ENCODE data around the gene CATSPER3.

CATSPER3 gene

GRCh38 chr5:135030123-135030955 is 62.6 kb downstream of the CATSPER3 start:
- peak; percentile 60 for DNase-seq (ENCODE audit: low spot score)

GRCh38 chr5:135030956-135031812 is 63.5 kb downstream of the CATSPER3 start:
- peak; percentile 69 for DNase-seq (ENCODE audit: low spot score)

GRCh38 chr5:135031813-135032694 is 64.3 kb downstream of the CATSPER3 start:
- DNase-seq (ENCODE audit: low spot score), result no peak

GRCh38 chr5:135032695-135032998 is 64.9 kb downstream of the CATSPER3 start:
- DNase-seq (ENCODE audit: low spot score), result no peak

GRCh38 chr5:135032999-135033861 is 65.5 kb downstream of the CATSPER3 start:
- peak; percentile 78 for DNase-seq (ENCODE audit: low spot score)

DNA sequence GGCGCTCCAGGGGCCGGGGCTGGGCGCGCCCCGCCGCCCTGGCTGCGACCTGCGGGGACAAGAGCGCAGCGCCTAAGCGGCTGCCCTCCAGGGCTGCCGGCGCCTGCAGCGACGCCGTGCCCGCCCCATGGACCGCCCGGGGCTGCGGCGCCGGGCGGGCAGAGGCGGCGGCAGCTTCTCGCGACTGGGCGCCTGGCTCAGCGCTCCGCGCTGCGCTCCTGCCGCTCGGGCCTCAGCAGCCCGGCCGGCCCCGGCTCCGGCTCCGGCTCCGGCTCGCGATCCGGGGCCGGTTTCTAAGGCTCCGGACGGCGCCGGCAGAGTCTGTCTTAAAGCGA is 66.2 kb downstream of the CATSPER3 start, which contains the start of gene PITX1:
Gene PITX1, minus strand, starts transcription at position 328 of the 335 bp plus-strand sequence. CDS start 347 bp downstream, outside the sequence.
- DNase-seq (ENCODE audit: low spot score), result no peak

GRCh38 chr5:135034236-135034962 is 66.7 kb downstream of the CATSPER3 start:
- peak; percentile 73 for DNase-seq (ENCODE audit: low spot score)

GRCh38 chr5:135034963-135035677 is 67.4 kb downstream of the CATSPER3 start:
- no peak for DNase-seq (ENCODE audit: low spot score)

DNA sequence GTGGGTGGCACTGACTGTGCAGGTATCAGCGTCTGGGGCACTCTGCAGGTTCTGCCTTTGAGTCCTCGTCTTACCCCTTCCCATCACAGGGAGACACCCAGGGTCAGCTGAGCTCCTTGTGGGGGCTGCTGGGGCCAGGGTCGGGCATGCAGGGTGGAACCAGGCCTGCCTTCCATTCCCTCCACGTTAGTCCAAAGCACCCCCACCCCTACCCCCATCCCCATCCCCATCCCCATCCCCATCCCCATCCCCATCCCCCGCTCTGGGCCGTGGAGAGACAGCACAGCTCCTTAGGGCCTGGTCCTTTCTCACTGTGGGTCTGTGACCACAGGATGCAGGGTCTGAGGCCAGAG is 67.9 kb downstream of the CATSPER3 start:
- no peak for DNase-seq (ENCODE audit: low spot score)

- no peak for DNase-seq (ENCODE audit: low spot score)
Measured at GRCh38 chr5:135036405-135036804, 68.7 kb downstream of the CATSPER3 start.

- DNase-seq (ENCODE audit: low spot score), result no peak
Measured at GRCh38 chr5:135037519-135038204, 70.0 kb downstream of the CATSPER3 start.

GRCh38 chr5:135038205-135038812 is 70.6 kb downstream of the CATSPER3 start:
- no peak for DNase-seq (ENCODE audit: low spot score)

DNA sequence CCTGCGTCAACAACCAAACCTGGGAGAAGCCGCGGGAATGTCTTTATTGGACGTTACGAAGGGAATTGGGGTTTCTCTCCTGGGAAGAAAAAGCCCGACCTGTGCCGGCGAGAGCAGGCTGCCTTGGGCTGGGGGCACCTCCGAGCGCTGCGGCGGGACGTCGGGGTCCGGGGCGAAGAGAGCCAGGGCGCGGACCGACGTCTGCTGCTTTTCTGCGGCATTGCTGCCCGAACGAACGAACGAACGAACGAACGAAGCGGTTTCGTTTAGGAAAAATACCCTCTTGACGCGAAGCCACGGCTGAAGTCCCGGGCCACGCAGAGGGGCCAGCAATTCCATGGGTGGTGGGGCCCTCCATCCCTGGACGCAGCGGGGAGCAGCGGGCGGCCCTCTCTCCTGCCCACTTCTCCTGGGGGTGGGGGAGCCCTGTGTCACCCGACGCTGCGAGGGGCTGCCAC is 71.1 kb downstream of the CATSPER3 start:
- DNase-seq (ENCODE audit: low spot score), result no peak

GRCh38 chr5:135039271-135040033 is 71.7 kb downstream of the CATSPER3 start:
- DNase-seq (ENCODE audit: low spot score), result peak; percentile 67

DNA sequence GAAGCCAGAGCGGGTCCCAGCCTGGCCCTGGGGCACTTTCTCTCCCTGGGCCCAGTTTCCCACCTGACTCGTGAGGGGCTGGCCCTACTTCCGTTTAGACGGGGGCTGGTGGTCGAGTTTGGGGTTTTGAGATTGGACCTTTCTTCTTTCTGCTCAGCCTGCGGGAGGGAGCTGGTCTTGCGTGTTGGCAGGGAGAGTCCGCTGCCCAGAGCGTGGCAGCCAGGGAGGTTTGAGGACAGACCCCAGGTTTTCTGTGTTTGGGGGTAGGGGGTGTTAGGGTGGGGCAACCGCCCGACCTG is 72.3 kb downstream of the CATSPER3 start:
- peak; percentile 62 for DNase-seq (ENCODE audit: low spot score)

DNA sequence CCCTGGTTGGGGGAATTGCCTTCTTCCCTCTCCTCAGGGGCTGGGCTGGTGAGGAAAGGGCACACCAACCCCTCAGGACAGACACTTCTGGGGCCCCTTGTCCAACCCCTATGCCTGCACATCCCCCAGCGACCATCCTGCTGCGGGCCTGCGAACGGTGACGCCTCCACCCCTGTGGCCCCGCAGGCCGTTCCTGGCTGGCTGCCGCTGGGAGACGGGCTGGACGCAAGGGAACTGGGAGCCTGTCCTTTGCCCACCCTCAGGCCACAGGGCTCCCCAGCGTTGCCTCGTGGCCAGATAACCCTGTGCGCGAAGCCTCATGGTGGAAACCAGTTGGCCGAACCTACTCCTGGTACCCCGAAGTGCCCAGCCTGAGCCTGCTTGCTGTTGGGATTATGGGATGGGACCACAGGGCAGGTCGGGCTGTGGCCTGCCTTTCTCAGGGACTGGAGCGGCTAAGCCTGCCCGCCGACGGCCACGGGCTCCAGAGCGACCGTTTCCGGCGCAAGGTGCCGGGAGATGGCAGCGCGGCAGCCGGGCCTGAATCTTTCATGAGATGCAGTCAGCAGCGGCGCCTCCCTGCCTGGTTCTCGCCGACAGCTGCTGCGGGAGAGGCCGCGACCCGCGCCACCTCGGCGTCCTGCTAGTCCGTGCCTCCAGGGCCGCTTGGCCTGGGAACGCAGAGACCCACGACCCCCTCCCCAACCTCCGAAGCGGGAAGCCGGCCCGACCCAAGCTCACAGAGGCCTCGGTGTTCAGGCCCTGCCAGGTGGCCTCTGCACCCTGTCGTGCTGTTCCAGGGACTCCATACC is 72.8 kb downstream of the CATSPER3 start:
- peak; percentile 74 for DNase-seq (ENCODE audit: low spot score)

DNA sequence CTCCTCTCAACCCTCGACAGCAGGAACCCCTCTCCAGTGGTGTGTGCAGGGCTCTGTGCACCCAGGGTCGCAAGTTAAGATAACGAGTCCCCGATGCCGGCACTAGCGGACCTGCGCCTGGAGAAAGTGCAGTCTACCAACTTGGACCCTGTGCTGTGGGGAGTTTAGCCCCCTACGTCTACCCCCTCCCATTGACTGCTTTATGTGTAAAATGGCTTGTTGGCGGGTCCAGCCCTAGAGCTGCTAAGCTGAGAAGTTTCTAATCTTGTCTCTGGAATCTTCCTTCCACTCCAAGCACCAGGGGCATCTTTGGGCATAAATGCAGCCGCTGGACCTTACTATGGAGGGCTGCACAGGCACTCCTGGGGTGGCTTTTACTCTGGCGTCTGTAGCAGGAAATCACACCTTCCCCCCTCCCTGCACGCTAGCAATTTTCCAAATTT is 73.5 kb downstream of the CATSPER3 start:
- no peak for DNase-seq (ENCODE audit: low spot score)
